GM23338 (cell line): ENCODE measurements around the gene NBDY. TPM values are rescaled to one million over a fixed set of nuclear protein-coding genes. Genes with fewer than 3 reads are reported as not detected.

Source experiments
- ATAC-seq: fragments of 200-7000 bp; cut with Tn5 transposase; 3 replicates; pipeline ENCODE4 v1.9.1; 2020
- DNase-seq: peaks from one replicate; pipeline ENCODE4 v3.0.0-alpha.2; 2015; ENCODE audit warnings: low spot score
- H2AFZ ChIP-seq: fragments of 200-600 bp; sonication (generic); 2 replicates; pipeline ENCODE4 v1.8.0; 2016; ENCODE audit warnings: antibody characterized with exemption, mild to moderate bottlenecking, moderate library complexity
- H3F3A ChIP-seq: fragments of 200-600 bp; sonication (generic); replicated peaks from 2 replicates; pipeline ENCODE4 v1.8.0; 2017; ENCODE audit warnings: antibody characterized with exemption, mixed run types, low read depth
- H3K27ac ChIP-seq: fragments of 200-600 bp; sonication (generic); 2 replicates; pipeline ENCODE4 v1.6.1; 2016; ENCODE audit warnings: low read depth
- H3K27me3 ChIP-seq: fragments of 200-600 bp; sonication (generic); 2 replicates; pipeline ENCODE4 v1.8.0; 2016; ENCODE audit warnings: mild to moderate bottlenecking, mixed run types, moderate library complexity; ENCODE audit not compliant: insufficient read depth
- H3K36me3 ChIP-seq: fragments of 200-600 bp; sonication (generic); 2 replicates; pipeline ENCODE4 v1.8.0; 2016; ENCODE audit warnings: mild to moderate bottlenecking; ENCODE audit not compliant: insufficient read depth
- H3K4me1 ChIP-seq: fragments of 200-600 bp; sonication (generic); 2 replicates; pipeline ENCODE4 v1.8.0; 2016; ENCODE audit warnings: mild to moderate bottlenecking, moderate library complexity; ENCODE audit not compliant: insufficient read depth
- H3K4me2 ChIP-seq: fragments of 200-600 bp; sonication (generic); 2 replicates; pipeline ENCODE4 v1.7.1; 2017; ENCODE audit warnings: mixed run types
- H3K4me3 ChIP-seq: fragments of 200-600 bp; sonication (generic); 2 replicates; pipeline ENCODE4 v1.6.1; 2016; ENCODE audit warnings: mixed run types
- H3K79me2 ChIP-seq: fragments of 200-600 bp; sonication (generic); replicated peaks from 2 replicates; pipeline ENCODE4 v1.8.0; 2017; ENCODE audit warnings: mild to moderate bottlenecking; ENCODE audit not compliant: insufficient read depth
- H3K9me2 ChIP-seq: fragments of 200-600 bp; sonication (generic); 2 replicates; pipeline ENCODE4 v1.8.0; 2017; ENCODE audit not compliant: insufficient read depth
- H4K20me1 ChIP-seq: fragments of 200-600 bp; sonication (generic); replicated peaks from 2 replicates; pipeline ENCODE4 v1.8.0; 2017; ENCODE audit warnings: mild to moderate bottlenecking; ENCODE audit not compliant: insufficient read depth
- H3K27ac Mint-ChIP-seq: 2 replicates; pipeline ENCODE4 v1.8.0; 2020; ENCODE audit warnings: inconsistent platforms, mild to moderate bottlenecking, moderate library complexity, mixed read lengths
- H3K27me3 Mint-ChIP-seq: 3 replicates; pipeline ENCODE4 v1.8.0; 2022; ENCODE audit warnings: low read depth, mild to moderate bottlenecking, moderate library complexity, mixed read lengths, inconsistent platforms; ENCODE audit not compliant: insufficient read depth, poor library complexity
- H3K36me3 Mint-ChIP-seq: 3 replicates; pipeline ENCODE4 v1.8.0; 2021; ENCODE audit warnings: low read depth, mild to moderate bottlenecking, inconsistent platforms, moderate library complexity, mixed read lengths
- H3K4me1 Mint-ChIP-seq: 3 replicates; pipeline ENCODE4 v1.8.0; 2020; ENCODE audit warnings: mild to moderate bottlenecking, inconsistent platforms, mixed read lengths
- H3K4me3 Mint-ChIP-seq: 3 replicates; pipeline ENCODE4 v1.8.0; 2021; ENCODE audit warnings: moderate library complexity, mild to moderate bottlenecking, inconsistent platforms, mixed read lengths
- H3K9me3 Mint-ChIP-seq: 3 replicates; pipeline ENCODE4 v1.8.0; 2020; ENCODE audit warnings: moderate library complexity, mild to moderate bottlenecking, inconsistent platforms, mixed read lengths
- CREB1 ChIP-seq: fragments of 250-450 bp; sonication (Bioruptor Pico); IDR thresholded peaks from 2 replicates; pipeline ENCODE4 v1.5.0; 2020; ENCODE audit warnings: low read depth, mild to moderate bottlenecking, moderate library complexity
- CTCF ChIP-seq, 2 experiments: fragments of 200-600 bp in 1 of 2; sonication (generic) in 1 of 2; conservative IDR thresholded peaks; 2 replicates each; pipeline versions ENCODE4 v1.5.1 to v1.6.1; 2016 to 2017; ENCODE audit warnings: antibody characterized with exemption in 2 of 2, low read depth in 2 of 2, mild to moderate bottlenecking in 2 of 2, moderate library complexity in 1 of 2
- EZH2 ChIP-seq: fragments of 200-600 bp; sonication (generic); IDR thresholded peaks from one replicate; pipeline ENCODE4 v1.8.0; 2017; ENCODE audit warnings: antibody characterized with exemption, mild to moderate bottlenecking, low read depth; ENCODE audit not compliant: unreplicated experiment
- EZH2phosphoT487 ChIP-seq: fragments of 200-600 bp; sonication (generic); IDR thresholded peaks from one replicate; pipeline ENCODE4 v1.8.1; 2018; ENCODE audit warnings: antibody characterized with exemption; ENCODE audit not compliant: unreplicated experiment
- NANOG ChIP-seq: IDR thresholded peaks from 2 replicates; pipeline ENCODE4 v1.6.1; 2016; ENCODE audit warnings: antibody characterized with exemption, borderline replicate concordance
- POLR2AphosphoS5 ChIP-seq: IDR thresholded peaks from 2 replicates; pipeline ENCODE4 v1.6.1; 2016; ENCODE audit warnings: antibody characterized with exemption, low read depth
- REST ChIP-seq: IDR thresholded peaks from one replicate; pipeline ENCODE4 v1.6.1; 2018; ENCODE audit warnings: antibody characterized with exemption; ENCODE audit not compliant: unreplicated experiment
- STAT1 ChIP-seq: IDR thresholded peaks from one replicate; pipeline ENCODE4 v1.6.1; 2016; ENCODE audit warnings: antibody characterized with exemption; ENCODE audit not compliant: unreplicated experiment
- ZNF114 ChIP-seq: fragments of 250-450 bp; sonication (Bioruptor Pico); IDR thresholded peaks from 2 replicates; pipeline ENCODE4 v1.5.0; 2020; ENCODE audit warnings: mild to moderate bottlenecking, moderate library complexity
- ZNF331 ChIP-seq: fragments of 250-450 bp; sonication (Bioruptor Pico); IDR thresholded peaks from 2 replicates; pipeline ENCODE4 v1.5.0; 2020; ENCODE audit warnings: low read depth, mild to moderate bottlenecking, moderate library complexity
- polyA plus RNA-seq: library from polyadenylated mRNA; unstranded; fragments of >200 nt; fragmentation: Nextera tagmentation; extraction: Ambion mirVana; gene quantifications from 2 replicates; pipeline ENCODE4 v1.2.1, GENCODE V29; 2016
- total RNA-seq: library from RNA; depleted of rRNA; stranded (reverse); fragments of >200 nt; shearing (Covaris generic); gene quantifications from 2 replicates; pipeline ENCODE4 v1.2.3, GENCODE V29; 2014
- TF ChIP-seq, protein P1 (sequence below): IDR thresholded peaks from 2 replicates; pipeline ENCODE4 v1.6.1; 2016; ENCODE audit warnings: antibody characterized with exemption

NBDY gene
- total and polyA plus RNA-seq, 2 experiments from 2014 or later = 9.6 to 206 TPM

- TF ChIP-seq REST (no peak), CTCF (conservative IDR thresholded peaks at IDR 0.05; ENCODE audit: low read depth in 2 of 2) (peak; percentile 60 to 61)
- Mint-ChIP-seq H3K36me3 (no peaks in the 10 kb centered on the region), H3K9me3 (no peaks in the 10 kb centered on the region), H3K4me3 (no peak overlapping the region), H3K27ac (no peak overlapping the region), H3K27me3 (no peaks in the 10 kb centered on the region), H3K4me1 (no peaks in the 10 kb centered on the region)
- Histone ChIP-seq H2AFZ (no peak overlapping the region), H3K27ac (no peak overlapping the region), H3F3A (no peaks in the 10 kb centered on the region), H3K4me1 (no peaks in the 10 kb centered on the region), H3K9me2 (no peaks in the 10 kb centered on the region), H3K27me3 (no peaks in the 10 kb centered on the region), H3K79me2 (peaks cover 23% of the 10 kb centered on the region), H3K4me3 (no peak overlapping the region), H4K20me1 (no peaks in the 10 kb centered on the region), H3K4me2 (no peak overlapping the region), H3K36me3 (no peaks in the 10 kb centered on the region)
- ATAC-seq (no peak), DNase-seq (peak; percentile 60)
Observed at GRCh38 chrX:56726605-56727004, 2.4 kb upstream of the NBDY start.

- H3K79me2 ChIP-seq = peaks cover 32% of the 10 kb centered on the region
- Mint-ChIP-seq H3K27me3 (no peaks in the 10 kb centered on the region), H3K36me3 (no peaks in the 10 kb centered on the region), H3K4me1 (peaks cover 2% of the 10 kb centered on the region; the same call in 1 of the 3 replicates), H3K9me3 (no peaks in the 10 kb centered on the region), H3K4me3 (no peak overlapping the region), H3K27ac (no peak overlapping the region)
- H3K36me3 ChIP-seq = no peaks in the 10 kb centered on the region
- H3K27me3 ChIP-seq = no peaks in the 10 kb centered on the region
- H2AFZ ChIP-seq = no peak overlapping the region
- H3K4me3 ChIP-seq = no peak overlapping the region
- H3K4me2 ChIP-seq = no peak overlapping the region
- TF ChIP-seq POLR2AphosphoS5 (no peak), ZNF331 (CRISPR knock-in tag) (no peak), EZH2 (no peak), NANOG (no peak), EZH2phosphoT487 (no peak), REST (no peak), ZNF114 (no peak), STAT1 (no peak), CREB1 (CRISPR knock-in tag) (no peak)
- TF ChIP-seq, protein P1, sequence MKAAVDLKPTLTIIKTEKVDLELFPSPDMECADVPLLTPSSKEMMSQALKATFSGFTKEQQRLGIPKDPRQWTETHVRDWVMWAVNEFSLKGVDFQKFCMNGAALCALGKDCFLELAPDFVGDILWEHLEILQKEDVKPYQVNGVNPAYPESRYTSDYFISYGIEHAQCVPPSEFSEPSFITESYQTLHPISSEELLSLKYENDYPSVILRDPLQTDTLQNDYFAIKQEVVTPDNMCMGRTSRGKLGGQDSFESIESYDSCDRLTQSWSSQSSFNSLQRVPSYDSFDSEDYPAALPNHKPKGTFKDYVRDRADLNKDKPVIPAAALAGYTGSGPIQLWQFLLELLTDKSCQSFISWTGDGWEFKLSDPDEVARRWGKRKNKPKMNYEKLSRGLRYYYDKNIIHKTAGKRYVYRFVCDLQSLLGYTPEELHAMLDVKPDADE = no peak
- ATAC-seq (no peak), DNase-seq (no peak)
- H4K20me1 ChIP-seq = no peaks in the 10 kb centered on the region
- H3F3A ChIP-seq = no peaks in the 10 kb centered on the region
- H3K9me2 ChIP-seq = no peaks in the 10 kb centered on the region
- no peak overlapping the region for H3K27ac ChIP-seq
- H3K4me1 ChIP-seq = no peaks in the 10 kb centered on the region
Observed at GRCh38 chrX:56727531-56727930, 1.5 kb upstream of the NBDY start.
